Activated CD8-positive, alpha-beta memory T cell treated with anti-CD3 and anti-CD28 coated beads, Interleukin-2, amount 50 U/mL, for 24 hours (primary cell): ENCODE measurements around the gene DOCK3.
"Not testable (repeated sequence)": the region's sequence is repeated elsewhere in the genome, so short reads cannot be mapped to it uniquely, and the experiment has no call there.

ENCODE experiments used
- DNase-seq: peaks from one replicate; pipeline ENCODE4 v3.0.0-alpha.2; 2020; ENCODE audit errors: extremely low read depth

The DOCK3 gene

GRCh38 chr3:50983887-50984286, 309.2 kb downstream of the DOCK3 start:
- no peak for DNase-seq

GRCh38 chr3:50985893-50986292, 311.2 kb downstream of the DOCK3 start:
- no peak for DNase-seq

GRCh38 chr3:50986726-50987125, 312.0 kb downstream of the DOCK3 start:
- DNase-seq = no peak

GRCh38 chr3:50994537-50994936, 319.8 kb downstream of the DOCK3 start:
- DNase-seq = no peak

GRCh38 chr3:50995085-50995824, 320.5 kb downstream of the DOCK3 start:
- DNase-seq = no peak

GRCh38 chr3:51002495-51002894, 327.8 kb downstream of the DOCK3 start:
- no peak for DNase-seq

GRCh38 chr3:51004235-51004634, 329.5 kb downstream of the DOCK3 start:
- DNase-seq = no peak

- no peak for DNase-seq
Measured at GRCh38 chr3:51024121-51024520, 349.4 kb downstream of the DOCK3 start.

GRCh38 chr3:51024765-51025632, 350.3 kb downstream of the DOCK3 start:
- DNase-seq = peak; percentile 25

GRCh38 chr3:51031666-51032065, 356.9 kb downstream of the DOCK3 start:
- DNase-seq = no peak

- no peak for DNase-seq
Measured at GRCh38 chr3:51035630-51036029, 360.9 kb downstream of the DOCK3 start.

GRCh38 chr3:51044982-51045381, 370.3 kb downstream of the DOCK3 start:
- DNase-seq = no peak

- no peak for DNase-seq
Measured at GRCh38 chr3:51052562-51052961, 377.8 kb downstream of the DOCK3 start.

- DNase-seq = no peak
Measured at GRCh38 chr3:51057121-51057520, 382.4 kb downstream of the DOCK3 start.

- no peak for DNase-seq
Measured at GRCh38 chr3:51063053-51063452, 388.3 kb downstream of the DOCK3 start.

- DNase-seq = no peak
Measured at GRCh38 chr3:51075221-51075775, 400.6 kb downstream of the DOCK3 start.

GRCh38 chr3:51082363-51082762, 407.6 kb downstream of the DOCK3 start:
- DNase-seq = no peak

- DNase-seq = no peak
Measured at GRCh38 chr3:51083490-51083889, 408.8 kb downstream of the DOCK3 start.

- DNase-seq = not testable (repeated sequence)
Measured at GRCh38 chr3:51092141-51092540, 417.4 kb downstream of the DOCK3 start.

- DNase-seq = not testable (repeated sequence)
Measured at GRCh38 chr3:51094838-51095237, 420.1 kb downstream of the DOCK3 start.

- DNase-seq = no peak
Measured at GRCh38 chr3:51099794-51100535, 425.2 kb downstream of the DOCK3 start.

GRCh38 chr3:51100536-51100851, 425.8 kb downstream of the DOCK3 start:
- DNase-seq = no peak
